Osteocyte (in vitro differentiated cells): ENCODE measurements around the gene PPIC. TPM values are rescaled to one million over a fixed set of nuclear protein-coding genes. Genes with fewer than 3 reads are reported as not detected.

ENCODE experiments used
- DNase-seq: peaks from one replicate; pipeline ENCODE4 v3.0.0; 2021; ENCODE audit warnings: mixed read lengths; ENCODE audit not compliant: unreplicated experiment; ENCODE audit errors: extremely low spot score
- H3K27ac Mint-ChIP-seq: one replicate; pipeline ENCODE4 v1.8.0; 2021; ENCODE audit warnings: mild to moderate bottlenecking, mixed read lengths; ENCODE audit not compliant: unreplicated experiment
- H3K27me3 Mint-ChIP-seq: one replicate; pipeline ENCODE4 v1.8.0; 2021; ENCODE audit warnings: mixed read lengths; ENCODE audit not compliant: unreplicated experiment
- H3K36me3 Mint-ChIP-seq: one replicate; pipeline ENCODE4 v1.8.0; 2021; ENCODE audit warnings: mixed read lengths; ENCODE audit not compliant: unreplicated experiment
- H3K4me1 Mint-ChIP-seq: one replicate; pipeline ENCODE4 v1.8.0; 2021; ENCODE audit warnings: mixed read lengths; ENCODE audit not compliant: unreplicated experiment
- H3K4me3 Mint-ChIP-seq: one replicate; pipeline ENCODE4 v1.8.0; 2021; ENCODE audit warnings: mild to moderate bottlenecking, moderate library complexity, mixed read lengths; ENCODE audit not compliant: unreplicated experiment
- H3K9me3 Mint-ChIP-seq: one replicate; pipeline ENCODE4 v1.8.0; 2021; ENCODE audit warnings: mixed read lengths; ENCODE audit not compliant: unreplicated experiment
- CTCF ChIP-seq: fragments of 200-600 bp; sonication (generic); IDR thresholded peaks from 2 replicates; pipeline ENCODE4 v1.5.0; 2021; ENCODE audit warnings: antibody characterized with exemption, mild to moderate bottlenecking, moderate library complexity
- total RNA-seq: library from RNA; stranded (reverse); gene quantifications from 2 replicates; pipeline ENCODE4 v1.2.1, GENCODE V29; 2021

Gene PPIC
- total RNA-seq, 1 donor from 2014 or later: 44.6 TPM

DNA sequence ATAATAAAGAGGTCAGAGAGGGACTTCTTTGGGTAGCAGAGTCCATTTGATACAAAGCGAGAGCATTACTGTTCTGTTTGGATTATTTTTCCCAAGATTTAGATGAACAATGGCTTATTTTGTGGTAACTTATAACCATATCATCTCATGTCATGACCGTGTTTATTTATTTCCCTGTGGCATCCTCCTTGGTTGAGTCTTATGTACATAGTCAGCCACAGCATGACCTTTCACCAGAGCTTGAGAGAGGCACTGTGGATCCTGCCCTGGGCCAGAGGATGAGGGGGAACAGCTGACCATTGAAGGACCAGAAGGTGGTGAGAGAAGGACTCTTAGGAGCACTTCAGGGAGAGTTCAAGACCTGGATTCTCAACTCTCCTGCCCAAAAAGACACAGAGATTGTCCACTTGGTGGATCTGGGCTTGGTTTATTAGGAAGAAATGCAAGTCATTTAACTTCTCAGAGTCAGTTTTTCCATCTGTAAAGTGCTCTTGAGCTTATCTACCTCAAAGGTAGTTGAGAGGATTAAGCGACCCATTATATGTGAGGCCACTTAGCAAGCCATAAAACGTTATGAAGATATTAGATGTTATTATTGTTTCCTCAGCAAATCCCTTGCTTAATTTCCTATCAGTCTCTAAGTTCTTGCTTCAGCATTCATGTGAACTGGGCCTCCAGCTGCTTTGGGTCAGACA is 51.4 kb downstream of the PPIC start:
- no peaks in the 10 kb centered on the region for H3K36me3 Mint-ChIP-seq
- no peak for DNase-seq
- no peaks in the 10 kb centered on the region for H3K27me3 Mint-ChIP-seq
- H3K4me3 Mint-ChIP-seq: no peak overlapping the region
- H3K27ac Mint-ChIP-seq: no peak overlapping the region
- no peak for TF ChIP-seq CTCF
- H3K4me1 Mint-ChIP-seq: no peaks in the 10 kb centered on the region
- no peaks in the 10 kb centered on the region for H3K9me3 Mint-ChIP-seq

- H3K27me3 Mint-ChIP-seq: no peaks in the 10 kb centered on the region
- no peak overlapping the region for H3K4me3 Mint-ChIP-seq
- H3K36me3 Mint-ChIP-seq: no peaks in the 10 kb centered on the region
- H3K4me1 Mint-ChIP-seq: no peaks in the 10 kb centered on the region
- no peak for DNase-seq
- TF ChIP-seq CTCF: no peak
- no peak overlapping the region for H3K27ac Mint-ChIP-seq
- no peaks in the 10 kb centered on the region for H3K9me3 Mint-ChIP-seq
Observed at GRCh38 chr5:122984425-122984824, 52.1 kb downstream of the PPIC start.

GRCh38 chr5:122982376-122982775 is 54.1 kb downstream of the PPIC start:
- H3K27me3 Mint-ChIP-seq: no peaks in the 10 kb centered on the region
- no peaks in the 10 kb centered on the region for H3K9me3 Mint-ChIP-seq
- DNase-seq: no peak
- H3K36me3 Mint-ChIP-seq: no peaks in the 10 kb centered on the region
- TF ChIP-seq CTCF: no peak
- H3K4me3 Mint-ChIP-seq: no peak overlapping the region
- no peaks in the 10 kb centered on the region for H3K4me1 Mint-ChIP-seq
- H3K27ac Mint-ChIP-seq: no peak overlapping the region

GRCh38 chr5:122981846-122982245 is 54.7 kb downstream of the PPIC start:
- Mint-ChIP-seq H3K27me3 (no peaks in the 10 kb centered on the region), H3K4me3 (no peak overlapping the region), H3K9me3 (no peaks in the 10 kb centered on the region), H3K4me1 (no peaks in the 10 kb centered on the region), H3K27ac (no peak overlapping the region), H3K36me3 (no peaks in the 10 kb centered on the region)
- no peak for TF ChIP-seq CTCF
- DNase-seq: no peak

GRCh38 chr5:122978644-122979297 is 57.8 kb downstream of the PPIC start:
- Mint-ChIP-seq H3K27me3 (no peaks in the 10 kb centered on the region), H3K9me3 (no peaks in the 10 kb centered on the region), H3K4me3 (no peak overlapping the region), H3K4me1 (no peaks in the 10 kb centered on the region), H3K27ac (no peak overlapping the region), H3K36me3 (no peaks in the 10 kb centered on the region)
- TF ChIP-seq CTCF: no peak
- no peak for DNase-seq
